Panc1 (cell line): Measurements from ENCODE around the gene MIA3. TPM values are rescaled to one million over a fixed set of nuclear protein-coding genes. Genes with fewer than 3 reads are reported as not detected.
A peak's percentile ranks its signal among the peaks of the same experiment; 100 is the strongest.

Experiments used
- ATAC-seq: fragments of 200-7000 bp; cut with Tn5 transposase; 2 replicates; pipeline ENCODE4 v1.9.1; 2020; ENCODE audit warnings: mild to moderate bottlenecking, moderate library complexity
- BruUV-seq: library from RNA; stranded (reverse); fragments of 400-500 nt; replicated peaks from 2 replicates; lab custom pipeline; 2021; lab: Mats Ljungman, UMichigan
- CTCF ChIA-PET: fragments of 300-600 bp; sonication (Branson Sonifier 250); formaldehyde crosslinking; loops from one replicate; lab custom pipeline; 2022; ENCODE audit warnings: antibody characterized with exemption; lab: Charles Lee
- POLR2A ChIA-PET: fragments of 300-600 bp; sonication (Branson Sonifier 250); formaldehyde crosslinking; loops from one replicate; lab custom pipeline; 2022; ENCODE audit warnings: antibody characterized with exemption; lab: Charles Lee
- DNase-seq: peaks from one replicate; pipeline ENCODE4 v3.0.0-alpha.2; 2010; ENCODE audit warnings: low read depth, low spot score
- H3K27ac ChIP-seq: 2 replicates; pipeline ENCODE4 v1.5.1; 2011; ENCODE audit warnings: mild to moderate bottlenecking, low read length, inconsistent platforms
- H3K27me3 ChIP-seq: fragments of 200-500 bp; sonication (Bioruptor generic); 2 replicates; pipeline ENCODE4 v1.6.0; 2014; ENCODE audit warnings: low read length, inconsistent platforms; ENCODE audit not compliant: control insufficient read depth, insufficient read depth
- H3K36me3 ChIP-seq: fragments of 200-500 bp; sonication (Bioruptor generic); 2 replicates; pipeline ENCODE4 v1.5.1; 2014; ENCODE audit warnings: inconsistent platforms, mild to moderate bottlenecking, low read length, moderate library complexity; ENCODE audit not compliant: control insufficient read depth, insufficient read depth
- H3K4me1 ChIP-seq: 2 replicates; pipeline ENCODE4 v1.5.1; 2011; ENCODE audit warnings: inconsistent platforms, mild to moderate bottlenecking, low read length, moderate library complexity; ENCODE audit not compliant: control insufficient read depth, insufficient read depth
- H3K4me3 ChIP-seq, 2 experiments: 2 replicates each; pipeline ENCODE4 v1.5.1; 2011 to 2012; ENCODE audit warnings: low read depth in 2 of 2, low read length in 2 of 2, mild to moderate bottlenecking in 2 of 2, inconsistent platforms in 1 of 2, moderate library complexity in 1 of 2
- H3K9me3 ChIP-seq: fragments of 200-500 bp; sonication (Bioruptor generic); 2 replicates; pipeline ENCODE4 v1.5.1; 2014; ENCODE audit warnings: low read depth, mild to moderate bottlenecking, inconsistent platforms, low read length, moderate library complexity; ENCODE audit not compliant: control insufficient read depth, insufficient read depth
- CTCF ChIP-seq: fragments of 450-650 bp; IDR thresholded peaks from 2 replicates; pipeline ENCODE4 v1.5.1; 2017; ENCODE audit warnings: mild to moderate bottlenecking
- POLR2AphosphoS5 ChIP-seq: IDR thresholded peaks from 2 replicates; pipeline ENCODE4 v1.6.1; 2012; ENCODE audit warnings: mild to moderate bottlenecking, low read depth, low read length, moderate library complexity
- REST ChIP-seq, 2 experiments: IDR thresholded peaks; 2 replicates each; pipeline ENCODE4 v1.6.1; 2011 to 2012; ENCODE audit warnings: low read depth in 2 of 2, control low read depth in 1 of 2, low read length in 1 of 2, mild to moderate bottlenecking in 1 of 2, moderate library complexity in 1 of 2; ENCODE audit not compliant: insufficient read depth in 1 of 2
- SIN3A ChIP-seq: IDR thresholded peaks from 2 replicates; pipeline ENCODE4 v1.6.1; 2012; ENCODE audit warnings: low read depth, mild to moderate bottlenecking, low read length, moderate library complexity, borderline replicate concordance; ENCODE audit not compliant: insufficient read depth
- TCF7L2 ChIP-seq: IDR thresholded peaks from 2 replicates; pipeline ENCODE4 v1.6.1; 2011; ENCODE audit warnings: mild to moderate bottlenecking, low read depth, low read length, inconsistent platforms
- in situ Hi-C: cut with HindIII; loops from 2 replicates; pipeline ENCODE4 v1.10.0; 2016; ENCODE audit warnings: low sequenced_read_pairs, low pct_unique_long_range_greater_than_20kb
- intact Hi-C: fragments of 100-400 bp; cut with micrococcal nuclease; formaldehyde crosslinking; loops from one replicate; pipeline ENCODE4 v1.10.0; 2022; ENCODE audit not compliant: unreplicated experiment
- total RNA-seq: library from RNA; stranded (reverse); gene quantifications from one replicate; pipeline ENCODE4 v1.2.1, GENCODE V29; 2021; ENCODE audit not compliant: unreplicated experiment

Gene MIA3
- total RNA-seq, 1 experiment from 2014 or later, result 53.5 TPM

- CTCF ChIA-PET, result interaction anchor here (0.9 to 3.0 kb wide), 9 partner anchors 9 to 340 kb away, joined by 3 to 34 read pairs (median 4); partner anchors contain the start of gene TAF1A
- in situ Hi-C loops, result no loop called here
- DNase-seq (peak; percentile 91), ATAC-seq (peak; percentile 94)
- BruUV-seq, result no TSS peak
- no peak overlapping the region for H3K27ac ChIP-seq
- H3K27me3 ChIP-seq, result no peaks in the 10 kb centered on the region
- intact Hi-C loops, result loop anchor here (1.0 kb wide), 1 partner anchor 169 kb away; no protein-coding TSS in a partner anchor
- POLR2A ChIA-PET, result interaction anchor here (1.0 kb wide), 1 partner anchor 68 kb away, joined by 3 read pairs; no protein-coding TSS in a partner anchor
- H3K4me1 ChIP-seq, result no peaks in the 10 kb centered on the region
- no peak for TF ChIP-seq TCF7L2
- peak; percentile 88 for TF ChIP-seq CTCF
- no peaks in the 10 kb centered on the region for H3K36me3 ChIP-seq
- no peaks in the 10 kb centered on the region; the same call in 1 of the 2 replicates for H3K9me3 ChIP-seq
- H3K4me3 ChIP-seq, result no peak overlapping the region
These were observed 16.5 kb downstream of the MIA3 start for GRCh38 chr1:222634180-222635013.

- no TSS peak for BruUV-seq
- ChIA-PET CTCF (no interaction called here), POLR2A (no interaction called here)
- H3K9me3 ChIP-seq, result no peaks in the 10 kb centered on the region; the same call in 1 of the 2 replicates
- H3K4me3 ChIP-seq, result no peak overlapping the region
- DNase-seq (no peak), ATAC-seq (no peak)
- H3K27ac ChIP-seq, result no peak overlapping the region
- TF ChIP-seq CTCF (no peak), POLR2AphosphoS5 (no peak), REST (IDR thresholded peaks at IDR 0.05; ENCODE audit: insufficient read depth in 1 of 2, low read depth in 2 of 2, low read length in 1 of 2) (no peak), TCF7L2 (no peak), SIN3A (no peak)
- peaks cover 20% of the 10 kb centered on the region; the same call in 1 of the 2 replicates for H3K4me1 ChIP-seq
- intact Hi-C loops, result no loop called here
- in situ Hi-C loops, result no loop called here
- peaks cover 3% of the 10 kb centered on the region; the same call in 1 of the 2 replicates for H3K36me3 ChIP-seq
- no peaks in the 10 kb centered on the region for H3K27me3 ChIP-seq
These were observed 23.5 kb downstream of the MIA3 start for GRCh38 chr1:222641269-222641948.
